ENCODE measurements around the gene TFCP2.

- no peak for TF ChIP-seq MAX (IDR thresholded peaks at IDR 0.05)
- TF ChIP-seq ZBTB43 (CRISPR knock-in tag; conservative IDR thresholded peaks at IDR 0.05), result no peak
- TF ChIP-seq FOSL2 (CRISPR knock-in tag; IDR thresholded peaks at IDR 0.05), result no peak
- TF ChIP-seq STAG1 (CRISPR knock-in tag; IDR thresholded peaks at IDR 0.05), result no peak
- no peak for TF ChIP-seq ZBTB26 (CRISPR knock-in tag; IDR thresholded peaks at IDR 0.05; ENCODE audit: borderline replicate concordance)
- TF ChIP-seq EP300 (IDR thresholded peaks at IDR 0.05; ENCODE audit: low read depth in 2 of 2, low read length in 2 of 2), result no peak
- TF ChIP-seq EP300 (CRISPR knock-in tag; IDR thresholded peaks at IDR 0.05; ENCODE audit: borderline replicate concordance), result no peak
- TF ChIP-seq MXD3 (CRISPR knock-in tag; IDR thresholded peaks at IDR 0.05), result no peak
- TF ChIP-seq CSRNP1 (CRISPR knock-in tag; IDR thresholded peaks at IDR 0.05), result no peak
- no peak for TF ChIP-seq HDAC6 (IDR thresholded peaks at IDR 0.05; ENCODE audit: low read depth, low read length)
- TF ChIP-seq SRY (CRISPR knock-in tag; IDR thresholded peaks at IDR 0.05), result no peak
- no peak for TF ChIP-seq POLR2A (IDR thresholded peaks at IDR 0.05; ENCODE audit: insufficient read depth in 1 of 2, low read depth in 2 of 2, low read length in 2 of 2)
These were observed 18.8 kb upstream of the TFCP2 start for GRCh38 chr12:51191516-51192283.

Data from HepG2 (cell line).